ENCODE results near the gene SUN2.

The SUN2 gene

GRCh38 chr22:38712486-38713207, 43.2 kb downstream of the SUN2 start:
- Histone ChIP-seq H3K27ac (no peak overlapping the region), H3K4me3 (IDR thresholded peaks at IDR 0.05; ENCODE audit: insufficient read depth, low read depth, low read length) (no peak overlapping the region), H2AFZ (ENCODE audit: low read depth) (no peak overlapping the region), H3K4me1 (ENCODE audit: low read depth, poor library complexity, severe bottlenecking) (peaks cover 15% of the 10 kb centered on the region), H3K27me3 (ENCODE audit: insufficient read depth, low read depth) (no peaks in the 10 kb centered on the region), H3K36me3 (ENCODE audit: insufficient read depth) (0 out of 2 replicates have a peak, but pooled peaks cover 3% of the 10 kb centered on the region), H3K9ac (no peak overlapping the region), H3K79me2 (ENCODE audit: insufficient read depth, low read depth) (peaks cover 75% of the 10 kb centered on the region), H4K20me1 (ENCODE audit: insufficient read depth) (peaks cover 8% of the 10 kb centered on the region; the same call in 1 of the 2 replicates), H3K4me2 (no peak overlapping the region)
- TF ChIP-seq CTCF (conservative IDR thresholded peaks at IDR 0.05; ENCODE audit: low read depth, low read length), result no peak

GRCh38 chr22:38710866-38711265, 44.9 kb downstream of the SUN2 start:
- Histone ChIP-seq H3K27me3 (ENCODE audit: insufficient read depth, low read depth) (no peaks in the 10 kb centered on the region), H3K9ac (no peak overlapping the region), H4K20me1 (ENCODE audit: insufficient read depth) (peaks cover 8% of the 10 kb centered on the region), H3K4me2 (no peak overlapping the region), H3K4me3 (IDR thresholded peaks at IDR 0.05; ENCODE audit: insufficient read depth, low read depth, low read length) (no peak overlapping the region), H3K4me1 (ENCODE audit: low read depth, poor library complexity, severe bottlenecking) (peaks cover 23% of the 10 kb centered on the region), H2AFZ (ENCODE audit: low read depth) (no peak overlapping the region), H3K79me2 (ENCODE audit: insufficient read depth, low read depth) (peaks cover 90% of the 10 kb centered on the region), H3K36me3 (ENCODE audit: insufficient read depth) (0 out of 2 replicates have a peak, but pooled peaks cover 3% of the 10 kb centered on the region), H3K27ac (no peak overlapping the region)
- no peak for TF ChIP-seq CTCF (conservative IDR thresholded peaks at IDR 0.05; ENCODE audit: low read depth, low read length)

- 0 out of 2 replicates have a peak, but pooled peaks cover 3% of the 10 kb centered on the region for H3K36me3 ChIP-seq (ENCODE audit: insufficient read depth)
- H3K27me3 ChIP-seq (ENCODE audit: insufficient read depth, low read depth), result no peaks in the 10 kb centered on the region
- peaks cover 23% of the 10 kb centered on the region for H3K4me1 ChIP-seq (ENCODE audit: low read depth, poor library complexity, severe bottlenecking)
- no peak for TF ChIP-seq CTCF (conservative IDR thresholded peaks at IDR 0.05; ENCODE audit: low read depth, low read length)
- H3K4me2 ChIP-seq, result no peak overlapping the region
- peaks cover 89% of the 10 kb centered on the region for H3K79me2 ChIP-seq (ENCODE audit: insufficient read depth, low read depth)
- H3K27ac ChIP-seq, result no peak overlapping the region
- no peak overlapping the region for H2AFZ ChIP-seq (ENCODE audit: low read depth)
- no peak overlapping the region for H3K4me3 ChIP-seq (IDR thresholded peaks at IDR 0.05; ENCODE audit: insufficient read depth, low read depth, low read length)
- H4K20me1 ChIP-seq (ENCODE audit: insufficient read depth), result peaks cover 8% of the 10 kb centered on the region
- H3K9ac ChIP-seq, result no peak overlapping the region
Observed at GRCh38 chr22:38710351-38710750, 45.4 kb downstream of the SUN2 start.

GRCh38 chr22:38709306-38709705, 46.5 kb downstream of the SUN2 start:
- Histone ChIP-seq H3K79me2 (ENCODE audit: insufficient read depth, low read depth) (peaks cover 79% of the 10 kb centered on the region), H3K36me3 (ENCODE audit: insufficient read depth) (0 out of 2 replicates have a peak, but pooled peaks cover 3% of the 10 kb centered on the region), H4K20me1 (ENCODE audit: insufficient read depth) (peaks cover 8% of the 10 kb centered on the region), H3K27me3 (ENCODE audit: insufficient read depth, low read depth) (no peaks in the 10 kb centered on the region), H3K27ac (no peak overlapping the region), H3K4me1 (ENCODE audit: low read depth, poor library complexity, severe bottlenecking) (peaks cover 29% of the 10 kb centered on the region), H2AFZ (ENCODE audit: low read depth) (no peak overlapping the region), H3K9ac (no peak overlapping the region), H3K4me3 (IDR thresholded peaks at IDR 0.05; ENCODE audit: insufficient read depth, low read depth, low read length) (no peak overlapping the region), H3K4me2 (no peak overlapping the region)
- no peak for TF ChIP-seq CTCF (conservative IDR thresholded peaks at IDR 0.05; ENCODE audit: low read depth, low read length)
